IPS DF 6.9 (cell line): ENCODE data around the gene LRRC31.

Experiments
- DNase-seq: peaks from one replicate; pipeline ENCODE4 v3.0.0-alpha.2; 2013; ENCODE audit warnings: low read depth, low spot score
- H3K27ac ChIP-seq: one replicate; pipeline ENCODE4 v1.5.1; 2013; ENCODE audit warnings: low read length, control low read depth
- H3K27me3 ChIP-seq: 2 replicates; pipeline ENCODE4 v1.6.1; 2013; ENCODE audit warnings: mild to moderate bottlenecking, low read length; ENCODE audit not compliant: control insufficient read depth, insufficient read depth
- H3K36me3 ChIP-seq: 2 replicates; pipeline ENCODE4 v1.6.1; 2013; ENCODE audit warnings: low read length; ENCODE audit not compliant: control insufficient read depth, insufficient read depth
- H3K4me1 ChIP-seq: 2 replicates; pipeline ENCODE4 v1.6.1; 2013; ENCODE audit warnings: low read length; ENCODE audit not compliant: control insufficient read depth, insufficient read depth
- H3K4me3 ChIP-seq: 2 replicates; pipeline ENCODE4 v1.5.1; 2013; ENCODE audit warnings: mild to moderate bottlenecking, low read length
- H3K9me3 ChIP-seq: 2 replicates; pipeline ENCODE4 v1.6.1; 2013; ENCODE audit warnings: low read length, inconsistent platforms; ENCODE audit not compliant: control insufficient read depth, insufficient read depth
- WGBS: extraction: QIAGEN DNeasy Blood & Tissue Kit; methylation state at CpG from one replicate; pipeline ENCODE4 v1.1.7; 2013; ENCODE audit warnings: mixed read lengths, missing lambda C conversion rate; ENCODE audit not compliant: insufficient read length, insufficient coverage; 5-methylcytosine and 5-hydroxymethylcytosine counted together

The LRRC31 gene

DNA sequence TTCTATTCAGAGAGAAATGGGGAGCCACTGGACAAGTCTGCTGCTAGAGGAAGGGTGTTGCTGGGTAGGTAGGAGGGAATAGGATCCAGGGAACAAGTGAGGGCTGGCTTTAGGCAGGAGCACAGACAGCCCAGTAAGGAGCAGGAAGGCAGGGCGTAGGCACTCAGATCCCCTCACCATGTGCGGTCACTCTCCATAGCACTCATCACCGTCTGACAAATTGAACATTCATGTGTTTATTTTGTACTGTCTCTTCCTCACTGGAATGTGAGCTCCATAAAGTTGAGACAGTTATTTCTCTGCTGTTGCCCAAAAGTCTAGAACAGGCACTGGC is 32.8 kb downstream of the LRRC31 start:
- Histone ChIP-seq H3K9me3 (no peaks in the 10 kb centered on the region), H3K36me3 (no peaks in the 10 kb centered on the region), H3K4me3 (no peak overlapping the region), H3K4me1 (no peaks in the 10 kb centered on the region), H3K27ac (no peak overlapping the region), H3K27me3 (no peaks in the 10 kb centered on the region)
- WGBS = no CpG with 5 or more reads among the region's 3 CpGs
- no peak for DNase-seq

GRCh38 chr3:169836078-169836941 is 33.4 kb downstream of the LRRC31 start:
- no peaks in the 10 kb centered on the region for H3K36me3 ChIP-seq
- WGBS = no CpG with 5 or more reads among the region's 5 CpGs
- no peak for DNase-seq
- H3K4me1 ChIP-seq = no peaks in the 10 kb centered on the region
- no peaks in the 10 kb centered on the region for H3K27me3 ChIP-seq
- no peak overlapping the region for H3K4me3 ChIP-seq
- no peak overlapping the region for H3K27ac ChIP-seq
- H3K9me3 ChIP-seq = no peaks in the 10 kb centered on the region

GRCh38 chr3:169835533-169835932 is 34.2 kb downstream of the LRRC31 start:
- no peak for DNase-seq
- H3K36me3 ChIP-seq = no peaks in the 10 kb centered on the region
- no peaks in the 10 kb centered on the region for H3K4me1 ChIP-seq
- no peak overlapping the region for H3K27ac ChIP-seq
- no CpG with 5 or more reads among the region's 1 CpG for WGBS
- H3K9me3 ChIP-seq = no peaks in the 10 kb centered on the region
- H3K27me3 ChIP-seq = no peaks in the 10 kb centered on the region
- no peak overlapping the region for H3K4me3 ChIP-seq

DNA sequence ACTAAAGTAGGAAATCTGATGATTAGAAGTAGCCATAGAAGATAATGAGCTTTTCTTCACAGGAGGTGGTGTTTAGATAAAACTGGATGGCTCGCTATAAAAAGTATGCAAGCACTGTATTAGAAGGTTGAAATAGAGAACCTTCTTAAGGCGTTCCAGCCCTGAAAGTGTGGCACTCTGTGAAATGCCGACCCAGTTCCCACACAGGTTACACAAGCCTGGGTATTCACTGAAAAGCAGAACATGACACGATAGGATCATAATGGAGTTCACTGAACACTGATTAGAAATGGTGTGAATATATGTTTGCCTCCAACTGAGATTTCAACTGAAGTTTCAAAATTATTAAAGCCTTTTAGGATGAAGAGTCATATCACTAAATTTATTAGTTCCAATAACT is 42.0 kb downstream of the LRRC31 start:
- no CpG with 5 or more reads among the region's 4 CpGs for WGBS
- no peak overlapping the region for H3K4me3 ChIP-seq
- H3K27me3 ChIP-seq = no peaks in the 10 kb centered on the region
- no peak overlapping the region for H3K27ac ChIP-seq
- H3K4me1 ChIP-seq = no peaks in the 10 kb centered on the region
- no peaks in the 10 kb centered on the region for H3K9me3 ChIP-seq
- no peaks in the 10 kb centered on the region for H3K36me3 ChIP-seq
- no peak for DNase-seq

GRCh38 chr3:169825316-169825715 is 44.4 kb downstream of the LRRC31 start:
- Histone ChIP-seq H3K9me3 (no peaks in the 10 kb centered on the region), H3K4me3 (no peak overlapping the region), H3K27ac (no peak overlapping the region), H3K27me3 (no peaks in the 10 kb centered on the region), H3K36me3 (no peaks in the 10 kb centered on the region), H3K4me1 (no peaks in the 10 kb centered on the region)
- no CpG with 5 or more reads among the region's 3 CpGs for WGBS
- no peak for DNase-seq

DNA sequence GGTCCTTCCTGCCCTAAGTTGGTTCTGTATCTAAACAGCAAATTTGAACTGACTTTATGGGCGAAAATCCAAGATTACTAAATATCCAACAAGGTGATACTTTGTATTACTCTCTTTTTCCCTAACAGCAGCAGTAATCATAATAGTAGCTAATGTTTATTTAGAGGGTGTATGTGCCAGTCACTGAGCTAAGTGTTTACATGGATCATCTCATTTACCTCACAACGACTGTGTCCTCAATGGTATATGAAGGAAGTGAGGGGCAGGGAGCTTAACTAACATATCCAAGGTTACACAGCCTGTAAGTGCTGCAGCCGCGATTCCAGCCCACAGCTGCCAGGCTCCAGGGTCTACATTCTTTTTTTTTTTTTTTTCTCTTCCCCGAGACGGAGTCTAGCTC is 46.8 kb downstream of the LRRC31 start:
- no peak overlapping the region for H3K4me3 ChIP-seq
- WGBS = no CpG with 5 or more reads among the region's 6 CpGs
- H3K9me3 ChIP-seq = no peaks in the 10 kb centered on the region
- DNase-seq = no peak
- no peaks in the 10 kb centered on the region for H3K27me3 ChIP-seq
- no peak overlapping the region for H3K27ac ChIP-seq
- no peaks in the 10 kb centered on the region for H3K4me1 ChIP-seq
- no peaks in the 10 kb centered on the region for H3K36me3 ChIP-seq

DNA sequence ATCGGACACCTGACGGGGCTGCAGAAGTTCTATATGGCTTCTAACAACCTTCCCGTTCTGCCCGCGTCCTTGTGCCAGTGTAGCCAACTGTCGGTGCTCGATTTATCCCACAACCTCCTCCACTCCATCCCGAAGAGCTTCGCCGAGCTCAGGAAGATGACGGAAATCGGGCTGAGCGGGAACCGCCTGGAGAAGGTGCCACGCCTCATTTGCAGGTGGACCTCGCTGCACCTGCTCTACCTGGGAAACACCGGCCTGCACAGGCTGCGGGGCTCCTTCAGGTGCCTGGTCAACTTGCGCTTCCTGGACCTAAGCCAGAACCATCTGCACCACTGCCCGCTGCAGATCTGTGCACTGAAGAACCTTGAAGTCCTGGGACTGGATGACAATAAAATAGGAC is 47.2 kb downstream of the LRRC31 start:
- H3K9me3 ChIP-seq = no peaks in the 10 kb centered on the region
- H3K27me3 ChIP-seq = no peaks in the 10 kb centered on the region
- no CpG with 5 or more reads among the region's 20 CpGs for WGBS
- H3K27ac ChIP-seq = no peak overlapping the region
- no peaks in the 10 kb centered on the region for H3K36me3 ChIP-seq
- DNase-seq = no peak
- H3K4me1 ChIP-seq = no peaks in the 10 kb centered on the region
- no peak overlapping the region for H3K4me3 ChIP-seq

DNA sequence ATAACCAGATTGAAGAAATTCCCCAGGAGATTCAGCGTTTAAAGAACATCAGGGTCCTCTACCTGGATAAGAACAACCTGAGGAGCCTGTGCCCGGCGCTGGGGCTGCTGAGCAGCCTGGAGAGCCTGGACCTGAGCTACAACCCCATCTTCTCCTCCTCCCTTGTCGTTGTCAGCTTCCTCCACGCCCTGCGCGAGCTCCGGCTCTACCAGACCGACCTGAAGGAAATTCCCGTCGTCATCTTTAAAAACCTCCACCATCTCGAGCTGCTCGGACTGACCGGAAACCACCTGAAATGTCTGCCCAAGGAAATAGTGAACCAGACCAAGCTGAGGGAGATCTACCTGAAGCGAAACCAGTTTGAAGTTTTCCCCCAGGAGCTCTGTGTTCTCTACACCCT is 47.6 kb downstream of the LRRC31 start:
- Histone ChIP-seq H3K27me3 (no peaks in the 10 kb centered on the region), H3K4me1 (no peaks in the 10 kb centered on the region), H3K9me3 (no peaks in the 10 kb centered on the region), H3K36me3 (no peaks in the 10 kb centered on the region), H3K27ac (no peak overlapping the region), H3K4me3 (no peak overlapping the region)
- no peak for DNase-seq
- WGBS = no CpG with 5 or more reads among the region's 15 CpGs

DNA sequence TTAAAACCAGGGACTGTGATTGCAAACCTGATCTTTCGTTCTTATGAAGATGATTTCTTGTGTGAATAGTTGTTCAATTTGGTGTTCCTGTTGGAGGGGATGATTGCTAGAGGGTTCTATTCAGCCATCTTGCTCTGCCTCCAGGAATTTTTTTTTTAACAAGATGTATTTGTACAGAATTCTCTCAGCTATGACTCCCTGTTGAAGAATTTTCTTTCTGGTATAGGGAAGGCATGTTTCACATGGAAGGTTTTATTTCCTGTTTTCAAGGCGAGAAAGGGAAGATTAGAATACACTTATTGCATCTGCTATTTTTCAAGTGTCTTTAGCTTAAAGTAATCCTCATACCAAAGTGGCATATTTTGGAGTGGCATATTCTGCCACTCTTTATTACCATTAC is 51.4 kb downstream of the LRRC31 start:
- no CpG with 5 or more reads among the region's 2 CpGs for WGBS
- H3K4me1 ChIP-seq = no peaks in the 10 kb centered on the region
- no peak overlapping the region for H3K27ac ChIP-seq
- no peaks in the 10 kb centered on the region for H3K9me3 ChIP-seq
- H3K36me3 ChIP-seq = no peaks in the 10 kb centered on the region
- no peak for DNase-seq
- no peaks in the 10 kb centered on the region; the same call in 1 of the 2 replicates for H3K27me3 ChIP-seq
- no peak overlapping the region for H3K4me3 ChIP-seq

- Histone ChIP-seq H3K9me3 (no peaks in the 10 kb centered on the region), H3K27ac (no peak overlapping the region), H3K27me3 (no peaks in the 10 kb centered on the region; the same call in 1 of the 2 replicates), H3K36me3 (no peaks in the 10 kb centered on the region), H3K4me1 (no peaks in the 10 kb centered on the region; the same call in 1 of the 2 replicates), H3K4me3 (no peak overlapping the region)
- no CpG with 5 or more reads among the region's 4 CpGs for WGBS
- no peak for DNase-seq
Observed at GRCh38 chr3:169815590-169816150, 54.1 kb downstream of the LRRC31 start.
